ENCODE data around the gene ERC2.

ERC2 gene

GRCh38 chr3:56321383-56321782 is 146.9 kb downstream of the ERC2 start:
- no peak for DNase-seq (ENCODE audit: extremely low read depth in 1 of 2, low read depth in 1 of 2)

DNA sequence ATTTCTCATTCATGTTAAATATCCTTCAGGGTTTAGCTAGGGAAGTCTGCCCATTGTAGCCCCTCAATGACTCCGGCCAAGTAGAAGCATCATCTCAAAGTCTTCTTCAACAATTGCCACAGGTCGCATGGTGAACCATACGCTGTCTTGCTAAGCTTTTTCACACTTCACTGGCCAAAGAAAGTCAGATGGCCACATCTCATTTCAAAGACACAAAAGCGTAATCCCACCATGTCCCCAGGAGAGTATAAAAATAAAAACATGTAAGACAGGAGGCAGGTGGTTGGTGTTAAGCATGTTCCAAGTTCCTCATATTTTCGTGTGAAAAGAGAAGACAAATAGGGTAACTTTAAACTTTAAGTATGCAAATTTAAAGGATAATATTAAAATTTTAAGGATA is 147.4 kb downstream of the ERC2 start:
- no peak for DNase-seq (ENCODE audit: extremely low read depth in 1 of 2, low read depth in 1 of 2)

GRCh38 chr3:56318891-56319290 is 149.4 kb downstream of the ERC2 start:
- no peak for DNase-seq (ENCODE audit: extremely low read depth in 1 of 2, low read depth in 1 of 2)

DNA sequence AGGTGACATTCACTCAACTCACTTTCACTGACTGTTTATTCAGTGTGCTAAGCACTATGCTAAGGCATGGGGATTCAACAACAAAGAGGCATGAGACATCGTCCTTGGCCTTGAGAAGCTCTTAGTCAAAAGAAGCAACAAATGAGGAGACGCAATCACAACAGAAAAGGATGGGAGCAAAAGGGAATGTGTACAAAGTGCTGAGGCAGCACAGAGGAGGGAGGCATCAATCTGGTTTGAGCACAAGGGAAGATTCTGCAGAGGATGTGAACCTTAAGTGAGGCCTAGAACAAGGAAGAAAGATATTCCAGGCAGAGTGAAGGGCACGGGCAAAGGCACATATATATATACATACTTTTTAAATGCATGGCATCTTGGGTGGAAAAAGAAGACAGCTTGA is 151.3 kb downstream of the ERC2 start:
- no peak for DNase-seq (ENCODE audit: extremely low read depth in 1 of 2, low read depth in 1 of 2)

DNA sequence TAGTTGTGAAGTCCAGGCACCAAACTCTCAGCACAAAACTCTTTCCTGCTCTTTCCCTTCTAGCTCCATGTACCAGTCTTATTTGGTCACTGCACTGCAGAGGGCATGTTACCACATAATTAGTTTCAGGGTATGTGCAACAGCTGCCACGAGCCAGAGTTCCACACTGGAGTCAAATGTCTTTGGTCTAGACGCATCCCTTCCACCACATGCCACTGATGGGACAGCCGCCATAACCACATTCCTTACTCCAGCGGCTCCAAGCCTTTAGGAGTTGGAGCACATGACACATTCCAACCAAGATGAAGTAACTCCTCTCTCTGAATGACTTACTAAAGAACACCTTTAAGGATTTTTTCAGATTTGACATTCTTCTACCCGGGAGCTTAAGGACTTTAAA is 153.4 kb downstream of the ERC2 start:
- no peak for DNase-seq (ENCODE audit: extremely low read depth in 1 of 2, low read depth in 1 of 2)

DNA sequence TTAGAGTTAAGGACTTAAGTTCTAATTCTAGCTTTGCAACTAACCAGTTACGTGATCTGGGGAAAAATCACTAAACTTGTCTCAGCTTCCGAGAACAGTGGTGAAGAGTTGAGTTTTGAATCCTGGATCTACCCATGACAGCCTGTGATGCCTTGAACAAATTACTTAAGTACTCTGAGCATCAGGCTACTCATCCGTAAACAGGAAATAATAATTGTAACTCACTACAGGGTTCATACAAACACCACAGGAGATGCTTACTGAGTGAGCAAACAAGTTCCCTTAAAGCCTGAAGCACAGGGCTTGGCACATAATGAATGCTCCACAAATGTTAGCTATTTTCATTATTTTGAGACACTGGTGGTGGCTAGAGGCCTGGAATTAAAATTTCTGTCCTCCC is 158.8 kb downstream of the ERC2 start:
- DNase-seq (ENCODE audit: extremely low read depth in 1 of 2, low read depth in 1 of 2), result no peak

- no peak for DNase-seq (ENCODE audit: extremely low read depth in 1 of 2, low read depth in 1 of 2)
Observed at GRCh38 chr3:56308471-56308870, 159.8 kb downstream of the ERC2 start.

DNA sequence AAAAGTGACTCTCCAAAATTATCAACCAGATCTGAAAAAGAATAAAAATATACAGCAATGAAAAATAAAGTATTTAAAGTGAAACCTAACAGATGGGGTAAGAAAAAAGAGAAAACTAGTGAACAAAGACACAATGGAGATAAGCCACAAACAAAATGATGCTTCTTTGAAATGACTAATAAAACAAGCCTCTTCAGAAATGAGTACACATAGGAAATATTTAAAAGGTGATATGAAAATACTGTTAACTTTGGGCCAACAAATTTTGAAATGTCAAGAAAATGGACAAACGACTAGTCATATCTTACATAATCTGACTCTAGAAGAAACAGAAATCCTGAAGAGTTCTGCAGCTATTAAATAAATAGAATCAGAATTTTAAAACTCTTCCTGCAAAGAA is 164.2 kb downstream of the ERC2 start:
- DNase-seq (ENCODE audit: extremely low read depth in 1 of 2, low read depth in 1 of 2), result no peak

- no peak for DNase-seq (ENCODE audit: extremely low read depth in 1 of 2, low read depth in 1 of 2)
Observed at GRCh38 chr3:56303487-56303886, 164.8 kb downstream of the ERC2 start.

GRCh38 chr3:56302417-56302816 is 165.8 kb downstream of the ERC2 start:
- no peak for DNase-seq (ENCODE audit: extremely low read depth in 1 of 2, low read depth in 1 of 2)

DNA sequence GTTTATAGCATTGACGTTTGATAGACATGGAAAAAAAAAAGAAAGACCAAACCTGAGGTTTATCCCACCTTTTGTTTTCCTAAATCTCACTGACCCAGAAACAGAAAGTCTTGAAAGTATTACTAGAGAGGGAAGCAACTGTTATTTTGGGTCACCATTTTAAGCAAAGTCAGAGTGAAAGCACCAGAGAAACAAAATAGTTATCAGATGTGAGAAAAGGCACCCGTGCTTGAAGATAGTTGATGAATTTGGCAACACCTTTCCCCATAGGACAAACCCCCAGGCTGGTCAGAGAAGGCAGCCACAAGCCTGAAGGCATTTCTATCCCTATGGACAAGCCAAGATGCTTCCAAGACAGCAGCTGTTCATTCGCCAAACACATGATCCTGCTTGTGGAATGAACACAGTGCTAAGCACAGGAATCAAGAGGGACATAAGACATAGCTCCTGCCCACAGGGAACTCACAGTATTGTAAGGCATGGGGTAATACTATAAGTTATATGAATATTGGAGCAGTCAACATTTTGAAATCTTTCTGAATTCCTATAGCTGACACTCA is 170.9 kb downstream of the ERC2 start:
- no peak for DNase-seq (ENCODE audit: extremely low read depth in 1 of 2, low read depth in 1 of 2)

GRCh38 chr3:56296361-56296760 is 171.9 kb downstream of the ERC2 start:
- DNase-seq (ENCODE audit: extremely low read depth in 1 of 2, low read depth in 1 of 2), result no peak

DNA sequence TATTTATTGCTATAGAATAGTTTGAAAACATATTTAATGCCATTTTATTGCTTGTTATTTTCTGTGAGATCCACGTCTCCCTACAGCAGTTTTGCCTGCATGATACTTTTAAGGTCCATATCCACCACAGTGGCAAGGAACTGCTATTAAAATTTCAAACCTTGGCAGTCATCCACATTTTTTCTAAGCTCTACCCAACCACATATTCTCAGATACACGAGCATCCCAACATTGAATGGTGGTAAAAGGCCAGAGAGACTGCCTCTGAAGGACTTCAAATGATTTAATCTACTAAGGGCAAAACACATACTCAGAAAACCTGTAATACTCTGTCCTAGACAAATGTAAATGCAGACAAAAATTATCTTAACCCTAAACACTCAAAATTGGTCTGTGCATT is 173.1 kb downstream of the ERC2 start:
- DNase-seq (ENCODE audit: extremely low read depth in 1 of 2, low read depth in 1 of 2), result no peak

DNA sequence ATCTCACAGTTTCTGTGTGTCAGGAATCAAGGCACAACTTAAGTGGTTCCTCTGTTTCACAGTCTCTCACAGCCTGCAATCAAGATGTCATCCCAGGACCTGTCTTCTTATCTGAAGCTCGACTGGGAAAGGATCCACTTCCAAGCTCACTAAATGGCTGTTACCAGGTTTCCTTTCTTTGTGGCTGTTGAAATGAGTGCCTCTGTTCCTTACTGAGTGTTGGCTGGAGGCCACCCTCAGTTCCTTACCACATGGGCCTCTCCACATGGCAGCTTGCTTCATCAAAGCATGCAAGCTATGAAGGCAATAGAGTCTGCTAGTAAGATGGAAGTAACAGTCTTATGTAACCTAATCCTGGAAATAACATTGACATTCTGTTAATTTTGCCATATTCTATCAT is 174.0 kb downstream of the ERC2 start:
- DNase-seq (ENCODE audit: extremely low read depth in 1 of 2, low read depth in 1 of 2), result no peak

DNA sequence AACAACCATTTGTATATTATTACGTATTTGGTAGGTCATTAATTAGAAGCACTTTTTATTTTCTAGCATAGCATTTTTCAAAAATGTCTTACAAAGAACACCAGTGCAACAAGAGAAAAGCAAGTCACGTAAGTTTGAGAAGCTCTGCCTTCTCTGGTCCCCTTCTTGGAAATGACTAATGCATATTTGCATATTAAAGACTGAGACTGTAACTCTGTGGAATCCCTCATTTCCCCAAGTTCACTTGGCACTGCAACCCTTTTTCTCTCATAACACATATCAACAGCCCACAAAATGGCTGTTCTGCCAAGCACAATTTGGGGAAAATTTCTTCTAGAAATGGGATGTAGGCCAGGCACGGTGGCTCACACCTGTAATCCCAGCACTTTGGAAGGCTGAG is 176.3 kb downstream of the ERC2 start:
- no peak for DNase-seq (ENCODE audit: extremely low read depth in 1 of 2, low read depth in 1 of 2)

GRCh38 chr3:56291244-56291680 is 177.0 kb downstream of the ERC2 start:
- DNase-seq (ENCODE audit: extremely low read depth in 1 of 2, low read depth in 1 of 2), result no peak

GRCh38 chr3:56290374-56290773 is 177.9 kb downstream of the ERC2 start:
- no peak for DNase-seq (ENCODE audit: extremely low read depth in 1 of 2, low read depth in 1 of 2)

DNA sequence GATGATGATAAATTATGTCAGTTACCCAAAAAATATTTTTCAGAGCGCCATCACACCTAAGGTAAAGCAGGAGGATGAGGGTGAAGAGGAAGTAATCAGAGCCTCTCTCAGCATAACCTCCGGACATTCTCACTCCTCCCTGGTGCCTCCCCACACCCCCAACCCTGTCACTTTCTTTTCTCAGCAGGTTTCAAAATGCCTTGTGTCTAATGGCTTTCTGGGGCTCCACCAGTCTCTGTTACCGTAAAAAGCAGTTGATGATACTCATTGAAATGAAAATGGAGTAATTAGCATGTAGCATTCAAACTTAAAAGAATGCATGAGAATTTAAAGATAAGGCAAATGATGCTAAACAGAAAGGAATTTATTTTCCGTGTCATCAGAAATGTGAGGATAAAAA is 180.0 kb downstream of the ERC2 start:
- DNase-seq (ENCODE audit: extremely low read depth in 1 of 2, low read depth in 1 of 2), result no peak

- no peak for DNase-seq (ENCODE audit: extremely low read depth in 1 of 2, low read depth in 1 of 2)
Observed at GRCh38 chr3:56282341-56282740, 185.9 kb downstream of the ERC2 start.

- DNase-seq (ENCODE audit: extremely low read depth in 1 of 2, low read depth in 1 of 2), result no peak
Observed at GRCh38 chr3:56277236-56277635, 191.0 kb downstream of the ERC2 start.

DNA sequence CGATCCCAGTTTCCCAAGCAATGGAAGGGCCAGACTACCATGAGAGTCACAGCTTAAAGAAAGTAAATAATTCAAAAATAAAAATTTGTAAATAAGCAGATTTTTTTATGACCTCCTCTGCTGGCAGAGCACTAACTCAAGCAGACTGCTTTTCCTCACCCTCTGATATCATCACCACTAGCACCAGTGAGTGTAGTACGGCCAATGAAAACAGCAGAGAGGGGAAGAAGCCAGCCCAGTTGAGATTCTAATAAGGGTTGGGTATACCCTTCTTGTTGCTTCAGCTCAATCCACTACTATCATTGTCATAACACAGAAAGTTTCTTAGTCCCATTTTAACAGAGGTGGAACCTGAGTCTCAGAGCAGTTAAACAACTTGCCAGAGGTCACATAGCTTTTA is 193.1 kb downstream of the ERC2 start:
- no peak for DNase-seq (ENCODE audit: extremely low read depth in 1 of 2, low read depth in 1 of 2)

DNA sequence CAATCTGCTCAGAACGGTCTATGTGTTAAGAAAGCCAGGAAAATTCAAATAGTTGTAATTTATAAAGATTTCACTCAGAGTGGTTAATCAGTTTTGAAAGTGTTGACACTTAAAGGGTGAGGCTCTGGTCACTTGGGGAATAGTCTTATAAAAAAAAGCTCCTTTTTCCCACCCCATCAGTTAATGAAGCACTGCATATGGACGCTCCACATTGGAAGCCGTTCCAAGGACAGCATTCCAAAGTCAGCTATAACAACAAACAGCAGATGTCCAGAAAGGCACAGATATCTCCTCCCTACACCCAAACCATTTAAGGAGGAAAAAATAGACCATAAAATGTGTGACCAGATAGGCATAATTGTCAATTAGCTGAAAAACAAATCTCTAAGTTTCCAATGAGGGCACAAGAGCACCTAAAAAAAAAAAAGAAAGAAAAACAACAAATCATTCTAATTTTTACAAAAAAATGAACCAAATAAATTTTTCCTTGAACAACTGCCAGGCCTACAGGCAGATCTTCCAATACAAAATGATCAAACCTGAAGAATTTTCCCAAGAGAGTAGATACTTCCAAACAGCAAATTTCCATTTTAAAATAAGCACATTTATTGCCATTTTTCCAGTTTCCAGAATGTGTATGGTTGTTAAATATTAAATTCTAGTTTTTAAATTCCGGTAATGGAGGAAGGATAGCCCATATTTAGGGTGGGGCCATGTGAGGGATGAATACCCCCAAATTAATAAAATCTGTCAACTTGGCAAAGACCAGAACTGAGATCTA is 198.3 kb downstream of the ERC2 start:
- no peak for DNase-seq (ENCODE audit: extremely low read depth in 1 of 2, low read depth in 1 of 2)

Measured in activated CD8-positive, alpha-beta memory T cell treated with anti-CD3 and anti-CD28 coated beads for 1 hour (primary cell).